ENCODE data around the gene BACH2.
"Not testable (repeated sequence)": the region's sequence is repeated elsewhere in the genome, so short reads cannot be mapped to it uniquely, and the experiment has no call there.

The BACH2 gene

DNA sequence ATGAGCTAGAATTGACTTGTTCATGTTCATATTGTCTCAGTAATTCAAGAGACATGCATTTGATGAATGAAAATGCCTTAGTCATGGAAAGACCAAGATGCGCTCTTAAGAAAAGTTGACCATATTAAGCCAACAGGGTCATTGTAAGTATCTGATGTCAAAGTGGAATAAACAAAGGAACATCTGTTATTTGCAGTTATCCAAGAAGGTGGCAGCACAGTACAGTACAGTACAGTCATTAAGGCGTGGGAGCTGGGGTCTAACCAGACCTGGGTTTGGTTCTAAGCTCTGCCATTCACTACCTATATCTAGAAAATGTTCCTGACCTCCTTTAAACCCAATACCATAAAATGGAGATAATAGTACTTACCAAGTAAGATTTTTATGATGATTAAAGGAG lies 178.1 kb downstream of the BACH2 start:
- no peak for DNase-seq

DNA sequence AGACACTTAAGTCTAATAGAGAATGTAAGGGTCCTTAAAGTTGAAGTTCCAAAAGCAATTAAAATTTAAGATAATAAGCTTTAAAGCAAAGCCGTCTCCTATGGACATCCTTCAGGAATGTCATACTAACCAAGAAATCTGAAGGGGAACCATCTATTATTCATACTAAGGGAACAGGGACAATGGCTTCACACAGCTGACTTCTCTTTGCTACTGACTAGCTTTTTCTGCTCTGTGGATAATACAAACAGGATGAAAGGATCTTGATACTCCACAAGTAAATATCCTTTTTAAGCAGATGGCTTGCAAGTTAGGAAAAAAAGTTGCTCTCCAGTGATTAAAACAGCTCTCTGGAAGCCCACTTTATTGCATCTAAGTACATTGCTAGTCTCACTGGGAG lies 178.6 kb downstream of the BACH2 start:
- no peak for DNase-seq

GRCh38 chr6:90116126-90116525 lies 180.5 kb downstream of the BACH2 start:
- not testable (repeated sequence) for DNase-seq

- DNase-seq, result no peak
These were observed 183.3 kb downstream of the BACH2 start for GRCh38 chr6:90113389-90113788.

- no peak for DNase-seq
These were observed 185.3 kb downstream of the BACH2 start for GRCh38 chr6:90111387-90111786.

DNA sequence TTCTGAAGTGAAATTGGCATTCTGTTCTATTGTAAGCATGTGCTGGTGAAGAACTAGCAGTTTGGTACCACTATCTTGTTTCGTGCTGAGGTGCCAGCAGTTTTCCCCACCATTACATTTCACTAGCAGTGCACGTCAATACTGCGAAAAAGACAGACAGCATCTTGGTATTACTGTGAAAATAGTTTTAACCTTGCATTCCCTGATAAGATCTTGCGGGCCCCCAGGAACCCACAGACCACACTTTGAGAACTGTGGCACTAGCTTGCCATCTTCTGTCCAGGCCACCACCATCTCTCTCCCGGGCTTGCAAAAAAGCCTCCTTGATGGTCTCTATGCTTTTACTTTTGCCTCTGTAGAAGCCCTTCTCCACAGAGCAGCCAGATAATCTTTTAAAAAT lies 185.7 kb downstream of the BACH2 start:
- DNase-seq, result no peak

DNA sequence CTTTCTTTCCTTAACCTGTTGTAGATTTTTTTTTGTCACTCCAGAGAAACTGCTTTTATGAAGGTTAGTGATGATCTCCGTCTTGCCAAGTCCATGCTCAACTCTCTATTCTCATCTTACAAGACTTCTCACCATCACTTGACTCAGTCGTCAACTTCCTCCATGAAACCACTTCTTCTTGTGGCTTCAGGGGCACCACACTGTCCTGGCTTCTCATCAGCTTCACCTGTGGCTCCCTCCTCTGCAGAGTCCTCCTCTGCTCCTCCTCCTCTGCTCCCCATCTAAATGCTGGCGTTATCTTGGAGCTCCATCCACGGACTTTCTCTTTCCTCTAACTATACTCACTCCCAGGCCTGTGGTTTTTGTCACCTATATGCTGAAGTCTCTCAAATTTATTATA lies 187.5 kb downstream of the BACH2 start:
- DNase-seq, result no peak

DNA sequence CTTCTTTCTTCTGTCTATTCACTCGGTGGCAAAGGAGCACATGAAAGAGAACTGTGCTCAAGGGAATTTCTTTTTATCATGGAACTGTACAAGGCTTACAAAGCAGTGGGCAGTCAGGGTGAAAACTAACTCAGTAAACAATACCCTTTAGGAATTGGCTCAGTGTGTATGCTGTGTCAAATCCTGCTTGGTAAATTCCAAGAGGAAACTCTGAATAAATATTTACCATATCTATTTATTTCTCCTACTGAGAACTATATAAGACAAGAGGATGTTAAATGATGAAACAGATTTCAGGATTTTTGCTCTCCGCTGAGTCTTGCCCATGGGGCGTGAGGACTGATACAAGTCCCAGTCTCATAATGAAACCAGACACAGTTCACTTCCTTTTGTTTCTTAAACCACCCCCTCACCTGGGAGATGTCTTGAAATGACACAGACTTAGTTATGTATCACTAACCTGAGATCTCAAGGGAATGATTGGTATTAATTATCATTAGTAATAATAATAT lies 188.8 kb downstream of the BACH2 start:
- no peak for DNase-seq

DNA sequence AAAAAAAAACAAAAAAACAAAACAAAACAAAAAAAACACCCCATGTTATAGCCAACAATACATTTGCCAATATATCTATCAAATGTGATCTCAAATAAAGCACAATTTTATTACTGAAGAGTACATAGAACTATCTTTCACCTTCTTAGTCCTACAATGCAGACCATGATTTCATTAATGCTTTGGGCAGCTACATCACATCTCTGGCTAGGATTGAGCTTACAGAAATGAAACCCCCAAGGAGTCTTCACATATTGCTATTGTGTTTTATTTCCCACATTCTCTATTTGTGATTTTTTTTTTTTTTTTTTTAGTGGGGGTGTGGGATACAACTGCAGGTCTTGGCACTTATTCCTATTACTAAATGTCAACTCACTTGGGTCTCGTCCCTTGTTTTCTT lies 189.3 kb downstream of the BACH2 start:
- no peak for DNase-seq

DNA sequence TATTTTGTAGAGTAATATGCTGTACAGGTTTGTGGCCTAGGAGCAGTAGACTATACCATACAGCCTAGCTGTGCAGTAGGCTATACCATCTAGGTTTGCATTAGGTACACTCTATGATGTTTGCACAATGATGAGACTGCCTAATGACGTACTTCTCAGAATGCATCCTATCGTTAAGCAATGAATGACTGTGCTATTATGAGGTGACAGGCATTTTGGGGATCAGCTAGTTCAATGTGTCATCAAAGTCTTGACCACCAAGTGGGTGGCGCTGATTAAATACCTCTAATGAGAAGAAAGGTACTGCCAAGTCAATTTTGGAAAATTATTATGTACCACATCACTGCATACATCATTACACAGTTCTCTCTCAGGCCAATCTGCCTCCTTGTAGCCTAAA lies 190.2 kb downstream of the BACH2 start:
- no peak for DNase-seq

- DNase-seq, result no peak
These were observed 191.0 kb downstream of the BACH2 start for GRCh38 chr6:90105506-90106170.

GRCh38 chr6:90103056-90103800 lies 193.4 kb downstream of the BACH2 start:
- DNase-seq, result no peak

GRCh38 chr6:90101403-90101802 lies 195.2 kb downstream of the BACH2 start:
- no peak for DNase-seq

- no peak for DNase-seq
These were observed 196.5 kb downstream of the BACH2 start for GRCh38 chr6:90100059-90100665.

DNA sequence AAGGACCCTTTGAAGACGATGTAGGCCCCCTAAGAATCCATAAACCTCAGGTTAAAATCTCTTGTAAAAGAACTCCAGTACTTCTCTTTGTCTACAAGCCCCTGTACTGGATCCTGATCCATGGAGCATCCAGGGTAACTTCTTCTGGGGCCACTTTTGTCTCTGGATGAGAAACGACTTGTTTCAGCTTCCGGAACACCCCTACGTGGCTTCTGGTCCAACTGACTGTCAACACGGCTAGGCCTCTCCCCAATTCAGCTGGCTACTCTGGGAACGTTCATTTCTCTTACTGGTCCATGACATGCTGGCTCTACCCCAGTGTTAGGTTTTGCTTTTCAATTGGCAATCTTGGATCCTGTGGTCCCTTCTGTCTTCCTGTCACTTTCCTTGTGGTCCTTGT lies 198.0 kb downstream of the BACH2 start:
- no peak for DNase-seq

DNA sequence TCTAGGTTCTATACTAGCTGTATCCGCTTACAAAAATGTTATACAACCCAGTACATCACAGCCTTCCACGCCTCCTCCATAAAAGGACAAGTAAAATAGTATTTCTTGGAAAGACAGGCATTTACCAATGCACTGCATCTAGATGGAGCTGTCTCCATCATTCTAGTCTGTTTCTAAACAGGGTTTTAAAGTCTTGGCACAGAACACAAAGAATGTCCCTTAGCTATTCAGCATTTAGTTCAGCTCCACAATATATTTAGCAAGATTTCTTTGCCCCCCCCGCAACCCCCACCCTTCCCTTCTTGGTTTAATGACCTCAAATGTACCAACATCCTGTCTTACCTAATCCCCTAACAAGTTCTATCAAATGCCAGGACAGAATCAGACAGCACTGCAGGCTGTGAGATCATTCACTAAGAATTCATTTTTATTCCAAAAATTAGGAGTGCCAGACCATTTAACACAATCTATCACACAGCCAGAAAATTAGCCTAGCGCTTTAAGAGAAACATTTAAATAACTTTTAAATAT lies 198.6 kb downstream of the BACH2 start:
- DNase-seq, result no peak

- DNase-seq, result no peak
These were observed 199.3 kb downstream of the BACH2 start for GRCh38 chr6:90097356-90097755.

DNA sequence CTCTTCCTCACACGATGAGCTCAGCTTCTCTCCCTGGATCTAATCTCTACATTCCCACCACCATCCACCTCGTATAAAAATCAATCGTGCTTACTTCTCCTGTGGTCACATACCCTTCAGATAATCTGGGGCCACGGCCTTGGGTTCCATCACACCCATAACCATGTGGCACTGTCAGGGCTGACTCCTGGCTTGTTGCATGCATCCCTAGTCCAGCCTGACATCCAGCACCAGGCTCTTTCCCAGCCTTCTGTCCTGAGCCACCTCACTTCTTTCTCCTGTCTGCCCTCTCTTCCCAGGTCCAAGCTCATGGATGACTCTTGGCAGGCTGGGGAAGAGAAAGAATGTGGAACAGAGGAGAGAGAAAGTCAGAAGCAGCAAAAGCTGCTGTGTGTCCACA lies 199.8 kb downstream of the BACH2 start:
- DNase-seq, result no peak

DNA sequence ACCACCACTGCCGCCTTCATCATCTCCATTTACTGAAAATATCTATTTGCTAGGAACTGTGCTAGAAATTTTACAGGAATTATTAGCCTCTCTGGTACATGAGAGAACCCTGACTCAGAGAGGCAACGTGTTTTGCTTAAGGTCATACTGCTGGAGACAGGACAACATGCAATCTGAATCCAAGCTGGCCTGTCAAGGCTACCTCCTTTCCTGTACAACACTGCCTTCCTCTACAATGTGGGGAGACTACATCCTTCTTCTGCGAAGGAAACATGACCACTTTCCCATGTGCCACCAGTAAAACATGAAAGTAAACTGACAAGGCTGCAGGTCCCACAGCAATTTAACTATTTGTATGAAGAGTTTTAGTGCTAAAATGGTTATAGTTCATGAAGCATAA lies 200.9 kb downstream of the BACH2 start:
- no peak for DNase-seq

DNA sequence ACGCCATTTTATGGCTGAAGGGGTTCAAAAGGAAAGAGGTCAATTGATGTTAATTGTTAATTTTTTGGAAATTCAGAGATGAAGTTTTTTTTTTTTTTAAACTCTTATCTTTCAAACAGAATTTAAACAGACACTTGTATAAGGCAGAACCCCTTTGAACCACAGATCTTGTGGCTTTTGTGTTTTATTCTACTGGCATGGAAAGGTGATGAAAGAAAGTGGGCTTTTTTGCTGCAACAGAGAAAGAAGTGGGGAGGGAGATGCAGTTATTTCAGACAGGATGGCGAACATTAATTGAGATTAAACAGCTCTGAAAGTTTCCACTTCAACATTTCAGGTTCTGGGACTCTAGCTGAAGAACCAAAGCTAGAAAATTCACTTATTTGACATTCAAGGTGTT lies 201.5 kb downstream of the BACH2 start:
- no peak for DNase-seq

- no peak for DNase-seq
These were observed 203.0 kb downstream of the BACH2 start for GRCh38 chr6:90093558-90094073.

GRCh38 chr6:90090866-90091265 lies 205.8 kb downstream of the BACH2 start:
- no peak for DNase-seq

- no peak for DNase-seq
These were observed 208.6 kb downstream of the BACH2 start for GRCh38 chr6:90088009-90088408.

Data from GDM1 (cell line).